ENCODE measurements around the gene RBBP8NL.

Gene RBBP8NL

DNA sequence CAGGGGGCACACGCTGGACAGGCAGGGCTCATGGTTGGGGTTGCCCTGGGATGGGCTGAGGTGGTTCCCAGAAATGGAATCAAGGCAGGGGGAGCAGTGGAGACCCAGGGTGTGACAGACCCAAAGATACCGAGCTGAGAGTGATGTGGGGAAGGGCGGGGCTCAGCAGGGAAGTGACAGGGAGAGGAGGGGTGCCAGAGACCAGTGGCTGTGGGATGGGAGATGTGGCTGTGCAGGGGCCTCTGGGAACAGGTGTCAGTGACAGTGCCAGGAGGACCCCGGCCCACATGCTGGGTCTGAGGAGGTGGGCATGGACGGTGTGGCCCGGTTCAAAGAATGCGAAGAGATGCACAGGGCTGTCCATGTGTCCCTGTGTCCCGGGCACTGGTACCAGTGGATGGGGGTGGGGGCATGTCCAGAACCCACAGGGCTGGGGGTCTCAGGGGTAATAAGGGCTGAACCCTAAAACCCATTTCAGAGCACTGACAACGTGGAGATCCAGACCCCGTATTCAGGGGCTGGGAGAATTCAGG, 21.3 kb downstream of the RBBP8NL start:
- FAIRE-seq, result no peak

DNA sequence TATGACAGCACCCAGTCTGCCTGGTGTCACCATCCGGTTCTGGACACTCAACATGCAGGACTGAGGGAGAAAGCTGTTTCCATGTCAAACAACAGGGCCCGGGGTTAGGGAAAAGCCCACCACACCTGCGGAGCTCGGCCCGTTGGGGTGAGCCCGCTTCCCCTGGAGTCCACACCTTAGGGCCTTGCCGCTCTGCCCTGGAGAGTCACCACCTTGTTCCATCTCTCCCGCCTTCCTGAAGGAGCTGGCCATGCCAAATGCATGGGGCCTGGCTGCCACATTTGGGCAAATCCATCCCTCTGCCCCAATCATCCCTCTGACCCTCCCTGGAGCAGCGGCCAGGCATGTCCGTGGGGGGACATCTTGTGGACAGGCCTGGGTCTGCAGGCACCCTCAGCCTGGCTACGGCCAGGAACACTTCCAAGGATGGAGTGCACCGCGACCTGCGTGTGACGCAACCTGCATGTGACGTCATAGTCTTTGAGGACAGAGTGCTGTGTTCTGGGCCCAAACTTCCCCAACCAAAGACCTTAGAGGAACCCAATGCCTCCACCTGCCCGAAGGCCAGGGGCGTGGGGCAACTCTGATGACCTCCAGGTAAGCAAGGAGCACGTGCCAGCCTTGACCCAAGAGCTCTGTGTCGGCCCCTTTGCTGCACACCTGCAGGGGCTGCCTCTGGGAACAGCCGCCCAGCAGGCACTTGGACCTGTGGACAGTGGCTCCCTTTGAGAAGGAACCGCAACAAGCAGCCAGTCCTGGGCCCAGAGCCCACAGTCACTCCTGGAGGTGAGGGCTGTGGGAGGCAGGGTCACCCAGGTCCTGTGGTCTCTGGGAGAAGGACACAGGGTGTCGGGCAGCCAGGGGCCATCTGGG, 22.0 kb downstream of the RBBP8NL start:
- FAIRE-seq, result no peak

DNA sequence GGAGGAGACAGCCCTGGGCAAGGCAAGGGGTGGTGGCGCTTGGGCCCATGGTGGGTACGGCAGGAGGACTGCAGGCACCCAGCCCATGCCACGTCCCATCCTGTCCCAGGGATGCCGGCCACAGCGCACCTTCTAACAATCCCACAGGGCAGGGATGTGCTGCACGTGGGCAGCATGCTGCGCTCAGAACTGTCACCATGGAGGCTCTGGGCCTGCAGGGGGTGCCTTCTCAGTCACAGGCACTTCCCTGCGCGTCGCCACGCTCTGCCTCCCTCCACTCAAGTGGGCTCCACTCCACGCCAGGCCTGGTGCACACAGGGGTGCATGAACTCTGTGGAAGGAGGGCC, 22.6 kb downstream of the RBBP8NL start:
- FAIRE-seq, result no peak

DNA sequence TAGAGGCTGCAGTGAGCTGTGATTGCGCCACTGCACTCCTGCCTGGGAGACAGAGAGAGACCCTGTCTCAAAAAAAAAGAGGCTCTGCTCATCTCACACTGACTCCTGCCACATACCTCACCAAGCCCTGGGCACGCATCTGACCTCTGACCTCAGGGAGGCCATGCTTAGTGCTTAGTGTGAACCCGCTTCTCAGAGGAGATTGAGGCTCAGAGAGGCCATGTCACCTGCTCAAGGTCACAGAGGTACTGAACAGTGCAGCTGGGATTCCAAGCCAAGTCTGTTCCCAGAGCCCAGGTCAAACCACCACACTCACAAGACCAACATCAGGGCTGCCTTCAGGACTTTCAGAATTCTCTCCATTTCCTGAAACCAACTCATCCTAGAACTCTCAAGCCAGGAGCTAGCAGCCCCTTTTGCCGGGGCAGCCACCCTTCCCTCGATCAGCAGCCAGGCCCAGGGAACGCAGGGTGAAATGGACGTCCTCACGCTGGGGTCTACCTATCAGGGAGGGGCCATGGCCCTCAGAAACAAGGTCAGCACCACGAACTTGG, 23.1 kb downstream of the RBBP8NL start:
- no peak for FAIRE-seq

DNA sequence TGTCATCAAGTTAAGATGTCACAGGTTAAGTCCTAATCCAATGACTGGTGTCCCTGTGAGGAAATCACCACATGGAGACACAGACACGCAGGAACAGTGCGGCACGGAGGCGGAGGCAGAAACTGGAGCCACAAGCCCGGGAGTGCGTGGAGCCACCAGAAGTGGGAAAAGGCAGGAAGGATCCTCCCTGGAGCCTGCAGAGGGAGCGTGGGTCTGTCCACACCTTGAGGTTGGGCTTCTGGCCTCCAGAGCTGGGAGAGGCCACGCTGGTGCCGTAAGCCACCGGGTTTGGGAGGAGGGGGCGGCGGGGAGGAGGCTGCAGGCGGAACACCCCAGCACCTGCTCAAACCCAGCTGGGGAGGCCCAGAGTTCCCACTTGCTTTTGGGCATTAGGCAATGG, 24.0 kb downstream of the RBBP8NL start:
- no peak for FAIRE-seq

DNA sequence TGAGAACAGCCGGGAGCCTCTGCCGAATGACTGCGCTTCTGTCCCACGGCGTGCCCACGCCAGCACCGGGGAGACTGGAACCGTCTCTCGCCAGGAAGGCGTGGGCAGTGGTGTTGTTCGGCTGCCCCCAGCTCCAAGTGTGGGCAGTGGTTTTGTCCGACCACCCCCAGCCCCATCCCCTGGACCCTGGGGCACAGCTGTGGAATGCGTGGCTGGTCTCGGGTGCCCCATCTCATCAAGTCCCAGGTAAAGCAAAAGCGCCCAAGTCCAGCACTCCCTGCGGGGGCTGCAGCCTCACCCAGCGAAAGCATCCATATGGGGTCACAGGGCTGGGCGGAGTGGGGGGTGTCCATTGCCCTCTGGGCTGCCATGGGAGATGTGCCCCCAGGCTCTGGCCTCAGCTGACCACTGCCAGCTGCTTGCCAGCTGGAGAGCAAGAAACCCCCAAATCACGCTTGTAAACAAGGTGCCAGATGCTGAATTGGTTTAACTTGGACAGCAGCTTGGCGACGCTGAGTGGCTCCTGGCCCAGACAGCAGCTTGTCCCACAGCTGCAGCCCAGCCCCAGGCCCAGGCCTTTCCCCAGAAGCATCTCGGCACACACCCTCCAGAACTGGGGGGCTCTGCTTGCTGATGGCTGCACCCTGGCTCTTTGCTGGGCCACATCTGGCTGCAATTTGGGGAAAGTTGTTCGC, 24.7 kb downstream of the RBBP8NL start:
- no peak for FAIRE-seq

DNA sequence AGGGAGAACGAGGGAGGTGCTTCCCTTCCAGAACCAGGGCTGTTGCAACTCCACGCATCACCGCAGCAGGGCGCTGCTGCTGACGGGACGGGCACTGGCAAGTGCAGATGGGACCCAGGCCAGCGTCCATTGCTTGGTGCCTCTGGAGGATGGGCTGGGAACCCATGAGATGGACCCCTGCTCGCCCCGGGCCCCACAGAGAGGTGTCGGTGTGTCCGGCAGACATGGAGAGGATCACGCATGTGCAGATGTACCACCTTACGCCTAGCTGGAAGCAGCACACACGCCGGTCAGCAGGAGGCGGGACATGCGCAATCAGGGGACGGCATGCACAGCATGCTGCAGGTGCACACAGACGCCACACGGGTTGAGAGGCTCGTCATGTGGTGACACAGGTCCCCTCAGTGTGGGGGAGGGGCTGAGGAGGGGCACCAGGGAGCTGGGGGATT, 26.0 kb downstream of the RBBP8NL start:
- FAIRE-seq, result no peak

DNA sequence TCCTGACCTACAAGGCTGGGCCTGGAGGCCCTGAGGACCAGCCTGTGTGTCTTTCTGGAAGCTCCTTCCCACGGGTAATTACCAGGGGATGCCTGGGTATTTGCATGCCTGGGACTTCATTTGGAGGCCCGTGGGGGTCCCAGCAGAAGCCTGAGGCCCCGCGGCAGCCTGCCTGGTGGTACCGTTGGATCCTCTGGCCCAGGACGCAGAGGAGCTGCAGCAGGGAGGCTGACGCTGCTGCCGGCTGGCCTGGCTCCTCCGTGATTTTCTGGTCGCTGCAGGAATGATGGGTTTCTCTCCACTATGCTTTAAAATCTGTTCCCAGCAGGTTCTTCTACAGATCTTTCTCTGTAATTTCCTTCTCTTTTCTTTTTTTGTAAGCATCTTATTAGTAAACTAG, 26.8 kb downstream of the RBBP8NL start:
- FAIRE-seq, result no peak

DNA sequence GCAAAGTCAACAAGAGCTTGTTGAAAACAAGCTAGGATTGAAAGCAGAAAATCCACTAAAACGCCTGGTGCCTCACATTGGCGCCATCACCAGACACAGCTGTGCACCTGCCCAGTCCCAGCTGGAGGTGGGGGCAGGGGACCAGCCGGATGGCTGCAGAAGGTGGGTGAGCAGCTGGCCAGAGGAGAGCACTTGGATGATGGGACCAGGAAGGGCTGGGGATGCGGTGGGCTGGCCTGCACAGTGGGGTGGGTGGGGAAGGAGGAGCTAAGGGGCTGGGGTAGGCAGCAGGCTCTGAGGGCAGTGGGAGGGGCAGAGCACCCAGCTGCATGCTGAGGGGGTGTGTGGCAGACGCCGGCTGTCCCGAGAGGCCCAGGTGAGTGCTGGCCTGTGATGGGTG, 27.3 kb downstream of the RBBP8NL start:
- FAIRE-seq, result no peak

DNA sequence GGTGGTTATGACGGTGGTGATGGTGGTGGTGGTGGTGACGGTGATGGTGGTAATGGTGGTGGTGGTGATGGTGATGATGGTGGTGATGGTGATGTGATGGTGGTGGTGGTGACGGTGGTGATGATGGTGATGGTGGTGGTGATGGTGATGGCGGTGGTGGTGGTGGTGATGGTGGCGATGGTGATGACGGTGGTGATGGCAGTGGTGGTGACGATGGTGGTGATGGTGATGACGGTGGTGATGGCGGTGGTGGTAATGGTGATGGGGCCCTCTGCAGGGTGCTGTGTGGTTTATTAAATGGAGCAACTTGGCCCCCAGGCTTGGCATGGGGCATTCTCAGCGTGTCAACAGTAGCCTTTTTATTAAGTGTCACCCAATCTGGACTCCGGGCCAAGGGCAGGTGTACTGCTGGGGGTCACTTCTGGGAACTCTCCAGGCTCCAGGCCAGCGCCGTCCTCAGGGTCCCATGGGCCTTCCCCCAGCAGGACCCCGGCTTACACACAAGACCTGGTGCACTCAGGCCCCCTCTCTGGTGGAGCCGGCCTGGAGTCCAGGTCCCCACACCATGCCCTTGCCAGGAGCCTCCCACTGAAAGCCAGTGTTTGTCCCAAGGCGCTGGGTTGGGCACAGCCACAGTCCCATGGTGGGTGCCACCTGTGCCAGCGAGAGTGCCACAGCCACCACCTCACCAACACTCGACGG, 29.1 kb downstream of the RBBP8NL start:
- no peak for FAIRE-seq

DNA sequence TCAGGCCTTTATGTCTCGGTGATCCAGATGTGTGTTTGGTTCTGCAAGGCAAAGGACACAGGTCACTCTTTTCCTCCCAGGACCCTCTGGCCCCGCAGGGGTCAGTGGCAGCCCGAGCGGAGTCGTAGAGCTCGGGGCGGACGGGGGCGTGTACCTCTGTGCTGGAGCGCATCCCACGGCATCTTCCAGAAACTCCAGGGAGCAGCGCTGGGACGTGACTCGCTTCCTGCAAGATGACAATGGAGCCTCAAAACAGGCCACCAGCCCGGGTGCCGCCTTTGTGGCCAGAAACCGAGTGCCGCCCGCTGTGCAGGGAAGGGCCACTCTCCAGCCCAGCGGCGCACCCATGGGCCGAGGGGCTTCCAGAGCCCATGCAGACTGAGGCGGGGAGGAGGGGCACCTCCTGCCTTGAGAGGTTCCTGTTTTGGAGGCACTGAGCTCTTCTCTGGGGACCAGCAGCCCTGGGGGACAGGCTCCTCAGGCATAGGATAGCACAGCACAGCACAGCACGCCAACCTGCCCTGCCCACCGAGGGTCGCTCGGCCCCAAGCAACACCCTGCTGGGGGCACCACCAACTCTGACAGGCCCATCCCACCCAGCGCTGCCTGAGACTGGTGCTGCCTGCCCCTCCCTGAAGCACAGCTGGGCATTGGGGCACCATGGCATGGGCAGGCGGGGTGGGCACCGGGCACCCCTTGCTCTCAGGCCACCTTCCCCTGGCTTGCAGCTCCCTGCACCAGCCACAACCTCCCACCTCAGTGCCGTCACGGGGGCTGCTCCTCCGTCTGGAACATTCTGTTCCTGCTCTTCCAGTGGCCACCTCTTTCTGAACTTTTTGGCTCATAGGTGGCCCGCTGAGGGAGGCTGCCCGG, 30.7 kb downstream of the RBBP8NL start:
- FAIRE-seq, result no peak

DNA sequence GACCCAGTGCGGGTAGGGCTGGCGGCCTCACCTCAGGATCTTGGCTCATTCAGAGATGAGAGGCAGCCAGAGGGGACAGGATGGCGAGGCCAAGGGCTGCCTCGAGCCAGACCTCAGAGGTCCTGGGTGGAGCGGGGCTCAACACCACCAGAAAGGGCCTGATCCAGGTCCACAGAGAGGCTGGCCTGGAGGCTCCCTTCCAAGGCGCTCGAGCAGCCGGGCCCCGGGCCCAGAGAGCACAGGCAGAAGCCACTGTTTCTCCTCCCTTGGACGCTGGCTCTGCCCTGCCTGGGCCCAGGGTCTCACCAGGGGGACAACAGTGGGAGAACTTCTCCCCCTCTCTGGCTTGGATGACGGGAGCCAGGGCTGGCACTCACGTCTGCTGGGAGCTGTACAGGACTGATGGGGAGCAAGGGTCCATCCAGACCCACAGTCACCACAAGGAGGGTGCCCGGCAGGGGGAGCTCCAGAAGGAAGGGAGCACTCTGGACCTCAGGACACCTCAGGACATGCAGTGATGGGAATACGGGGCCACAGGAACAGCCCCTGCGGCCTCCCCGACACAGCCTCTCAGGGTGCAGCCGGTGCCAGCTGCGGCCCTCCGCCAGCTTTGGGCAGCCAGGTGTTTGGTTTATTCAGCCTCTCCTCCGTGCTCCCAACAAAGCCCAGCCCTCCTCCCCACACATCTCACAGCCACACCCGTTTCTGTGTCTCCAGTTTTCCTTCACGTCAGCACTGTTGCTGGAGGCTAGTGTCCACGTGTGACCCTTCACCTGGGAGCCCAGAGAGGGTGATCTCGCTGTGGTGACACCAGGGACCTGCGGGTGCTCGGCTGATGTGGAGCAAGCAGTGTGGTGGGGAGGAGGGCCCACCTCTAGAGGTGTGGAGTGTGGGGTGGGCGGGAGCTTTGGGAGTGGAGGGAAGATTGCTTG, 31.8 kb downstream of the RBBP8NL start:
- FAIRE-seq, result no peak

DNA sequence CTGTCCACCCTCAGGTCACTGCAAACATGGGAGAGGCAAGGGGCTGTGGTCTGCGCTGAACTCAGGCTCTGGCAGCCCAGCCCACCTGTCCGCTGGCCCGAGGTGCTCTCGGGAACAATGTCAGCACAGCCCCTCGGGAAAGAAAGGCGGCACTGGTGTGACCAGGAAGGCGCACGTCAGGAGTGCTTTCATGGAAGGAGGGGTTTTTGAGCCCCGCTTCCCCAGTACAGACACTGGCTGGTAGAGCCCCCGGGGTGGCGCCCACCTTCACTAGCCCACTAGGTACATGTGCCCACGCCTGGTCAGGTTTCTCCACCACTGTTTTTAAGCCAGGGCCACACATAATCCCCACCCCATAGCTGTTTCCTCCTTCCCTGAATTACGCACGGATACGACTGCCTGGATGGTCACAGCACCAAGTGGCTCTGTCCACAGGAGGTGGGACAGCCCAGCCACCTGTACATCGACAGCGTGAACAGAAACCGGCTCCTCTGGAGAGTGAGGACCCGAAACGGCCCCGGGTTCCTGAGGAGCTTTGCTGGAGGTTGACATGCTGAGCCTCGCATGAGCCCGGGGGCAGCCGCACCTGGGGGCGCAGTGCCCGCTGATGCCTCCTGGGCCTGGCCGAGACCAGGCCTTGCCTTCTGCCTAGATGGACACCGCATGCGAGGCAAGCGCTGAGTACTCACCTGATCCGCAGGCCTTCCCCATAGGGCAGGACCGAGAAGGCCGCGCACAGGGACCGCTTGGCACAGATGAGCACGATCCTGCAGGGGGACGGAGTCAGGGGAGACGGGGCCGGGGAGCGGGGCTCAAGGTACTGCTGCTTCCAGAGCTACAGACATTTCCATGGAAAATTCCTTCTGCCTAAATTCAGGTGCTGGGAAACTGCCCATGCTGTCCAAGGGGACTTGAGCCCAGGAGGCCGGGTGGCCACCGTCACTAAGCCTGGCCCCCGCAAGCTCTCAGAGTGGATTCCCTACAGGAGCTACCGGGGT, 32.8 kb downstream of the RBBP8NL start:
- FAIRE-seq, result no peak

DNA sequence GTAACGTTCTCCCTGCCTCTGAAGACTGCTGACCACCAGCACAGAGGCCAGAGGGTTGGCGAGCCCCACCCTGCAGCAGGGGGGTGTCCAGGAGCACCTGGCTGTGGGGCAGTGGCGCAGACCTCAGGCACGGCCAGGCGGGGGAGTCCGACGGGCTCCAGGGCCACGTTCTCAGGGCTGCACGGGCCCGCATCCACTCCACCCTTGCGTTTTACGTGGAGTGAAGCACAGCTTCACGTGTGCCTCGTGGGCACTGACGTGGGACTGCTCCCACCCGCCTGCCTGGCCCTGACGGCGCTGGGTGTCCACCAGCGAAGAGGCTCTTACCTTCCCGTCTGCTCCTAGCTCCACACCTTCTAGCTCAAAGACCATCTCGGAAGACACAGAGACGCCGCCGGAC, 33.5 kb downstream of the RBBP8NL start:
- FAIRE-seq, result no peak

DNA sequence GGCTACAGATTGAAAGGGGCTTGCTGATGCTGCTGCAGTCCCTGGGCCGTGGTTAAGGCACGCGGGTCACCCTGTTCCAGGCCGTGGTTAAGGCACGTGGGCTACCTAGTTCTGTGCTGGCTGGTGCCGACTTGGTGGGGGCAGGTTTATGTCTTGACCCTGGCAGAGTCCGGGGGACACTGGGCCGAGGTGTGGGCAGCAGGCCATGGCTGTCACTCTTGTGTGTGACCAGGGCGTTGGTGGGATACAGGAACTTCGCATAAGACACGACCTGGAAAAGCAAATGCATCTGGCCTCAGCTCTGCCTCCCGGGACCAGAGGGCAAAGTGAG, 34.0 kb downstream of the RBBP8NL start:
- FAIRE-seq, result no peak

DNA sequence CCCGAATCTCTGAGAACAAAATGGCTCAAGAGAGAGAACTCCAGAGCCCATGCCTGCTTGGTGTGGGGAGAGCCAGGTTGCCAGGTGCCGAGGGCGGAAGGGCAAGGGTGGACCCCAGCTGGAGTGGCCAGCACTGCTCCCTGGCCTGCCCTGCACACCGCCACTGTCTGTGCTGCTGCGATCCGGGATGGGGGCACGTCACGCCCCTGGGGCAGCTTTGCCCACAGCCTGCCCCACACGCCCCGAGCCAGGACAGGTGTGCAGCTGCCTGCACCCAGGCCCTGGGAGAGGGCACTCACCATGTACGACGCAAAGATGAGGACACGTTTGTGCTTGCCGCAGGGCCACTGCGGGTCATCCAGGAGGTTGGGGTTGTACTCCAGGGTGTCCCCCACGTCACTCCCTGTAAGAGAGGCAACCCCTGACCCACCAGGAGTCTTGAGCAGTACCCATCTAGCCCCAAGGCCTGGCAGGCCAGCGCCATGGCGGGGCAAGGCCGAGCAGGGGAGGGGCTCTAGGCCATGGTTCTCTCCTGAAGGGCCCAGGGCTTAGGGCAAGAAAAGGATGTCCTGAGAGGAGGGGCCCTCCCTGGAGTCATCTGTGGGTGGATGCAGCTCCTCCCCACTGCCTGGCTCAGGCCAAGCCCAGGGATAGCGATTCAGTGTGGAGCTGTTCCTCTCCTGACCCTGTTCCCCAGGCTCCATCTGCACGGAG, 34.6 kb downstream of the RBBP8NL start:
- FAIRE-seq, result no peak

DNA sequence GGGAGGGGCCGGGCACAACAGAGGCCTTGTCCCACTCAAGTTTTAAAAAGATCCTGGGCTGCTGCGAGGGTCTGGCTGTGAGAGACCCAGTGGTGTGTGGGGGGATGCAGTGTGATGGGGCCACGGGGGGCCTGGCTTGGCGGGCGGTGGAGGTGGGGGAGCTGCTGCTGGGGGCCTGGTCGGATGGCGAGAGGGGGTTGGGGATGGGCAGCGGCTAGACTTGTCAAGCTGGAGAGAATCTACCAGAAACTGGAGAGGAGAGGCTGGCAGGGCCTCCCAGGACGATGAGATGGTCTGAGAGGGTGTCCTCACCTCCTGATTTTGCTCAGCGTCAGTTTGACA, 35.3 kb downstream of the RBBP8NL start:
- no peak for FAIRE-seq

DNA sequence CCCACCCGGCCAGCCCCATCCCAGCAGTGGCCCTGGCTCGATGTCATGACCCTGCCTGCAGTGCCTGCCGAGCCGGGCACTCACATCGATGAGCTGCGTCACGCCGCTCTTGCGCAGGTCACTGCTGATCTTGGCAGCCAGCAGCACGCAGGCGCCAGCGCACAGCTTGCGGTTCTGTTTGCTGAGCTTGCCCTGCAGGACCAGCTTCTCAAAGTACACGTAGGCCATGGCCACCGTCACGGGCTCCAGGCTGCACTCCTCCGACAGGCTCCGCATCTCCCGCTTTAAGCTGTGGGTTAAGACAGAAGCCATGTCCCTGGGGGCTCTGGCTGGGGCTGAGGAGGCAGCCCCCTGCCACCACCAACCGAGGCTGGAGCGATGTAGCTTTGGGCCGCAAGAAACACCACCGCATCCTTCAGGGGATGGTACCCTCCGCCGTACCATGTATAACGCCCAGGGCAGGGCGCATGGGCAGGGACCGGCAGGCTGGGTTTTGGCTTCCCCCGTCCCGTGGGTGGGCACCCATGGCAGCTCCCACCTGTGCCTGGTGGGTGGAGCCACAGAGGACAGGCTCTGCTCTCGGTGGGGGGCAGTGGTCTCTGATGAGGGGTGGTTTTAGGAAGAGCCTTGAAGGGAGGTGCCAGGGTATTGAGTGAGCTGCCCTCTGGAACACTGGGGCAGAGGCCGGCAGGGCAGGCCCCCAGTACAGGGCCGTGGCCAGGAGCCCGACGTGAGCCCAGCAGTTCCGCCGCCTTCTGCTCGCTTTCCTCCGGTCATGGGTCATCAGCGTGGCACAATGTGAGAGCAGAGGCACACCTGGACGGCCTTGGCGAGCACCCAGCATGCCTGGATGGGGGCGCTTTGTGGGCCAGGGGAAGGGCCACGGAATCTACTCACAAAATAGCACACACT, 35.9 kb downstream of the RBBP8NL start:
- no peak for FAIRE-seq
